ENCODE data around the gene CAMSAP1. TPM values are rescaled to one million over a fixed set of nuclear protein-coding genes. Genes with fewer than 3 reads are reported as not detected.

The CAMSAP1 gene
- total RNA-seq, 1 donor from 2014 or later, result 34.8 TPM

- FAIRE-seq, result no peak
Measured at GRCh38 chr9:135761150-135761844, 146.0 kb downstream of the CAMSAP1 start.

GRCh38 chr9:135760465-135760864 lies 146.9 kb downstream of the CAMSAP1 start:
- Histone ChIP-seq H4K20me1 (ENCODE audit: insufficient read depth, low read length) (no peaks in the 10 kb centered on the region), H3K79me2 (ENCODE audit: insufficient read depth, low read length) (no peaks in the 10 kb centered on the region), H3K36me3 (ENCODE audit: insufficient read depth, low read length) (no peaks in the 10 kb centered on the region), H3K4me2 (ENCODE audit: low read length) (no peak overlapping the region), H3K4me1 (ENCODE audit: insufficient read depth, low read length) (no peaks in the 10 kb centered on the region), H3K9ac (ENCODE audit: low read length) (no peak overlapping the region), H3K9me3 (ENCODE audit: insufficient read depth, low read depth, low read length) (peaks cover 5% of the 10 kb centered on the region), H3K27ac (ENCODE audit: low read depth, low read length) (no peak overlapping the region), H3K4me3 (ENCODE audit: insufficient read depth, low read depth, low read length) (no peak overlapping the region), H3K27me3 (ENCODE audit: insufficient read depth, low read length) (no peaks in the 10 kb centered on the region), H2AFZ (ENCODE audit: low read depth, low read length) (no peak overlapping the region)
- Mint-ChIP-seq H3K27me3 (ENCODE audit: low read depth, unreplicated experiment) (peaks cover 23% of the 10 kb centered on the region), H3K9me3 (ENCODE audit: unreplicated experiment) (peaks cover 1% of the 10 kb centered on the region), H3K36me3 (ENCODE audit: low read depth, unreplicated experiment) (no peaks in the 10 kb centered on the region), H3K27ac (ENCODE audit: unreplicated experiment) (no peak overlapping the region), H3K4me1 (ENCODE audit: low read depth, unreplicated experiment) (no peaks in the 10 kb centered on the region), H3K4me3 (ENCODE audit: unreplicated experiment) (no peak overlapping the region)
- DNase-seq (ENCODE audit: low read depth), result no peak
- TF ChIP-seq EZH2 (IDR thresholded peaks at IDR 0.05; ENCODE audit: insufficient read depth, low read length), result no peak
- TF ChIP-seq, protein P1, sequence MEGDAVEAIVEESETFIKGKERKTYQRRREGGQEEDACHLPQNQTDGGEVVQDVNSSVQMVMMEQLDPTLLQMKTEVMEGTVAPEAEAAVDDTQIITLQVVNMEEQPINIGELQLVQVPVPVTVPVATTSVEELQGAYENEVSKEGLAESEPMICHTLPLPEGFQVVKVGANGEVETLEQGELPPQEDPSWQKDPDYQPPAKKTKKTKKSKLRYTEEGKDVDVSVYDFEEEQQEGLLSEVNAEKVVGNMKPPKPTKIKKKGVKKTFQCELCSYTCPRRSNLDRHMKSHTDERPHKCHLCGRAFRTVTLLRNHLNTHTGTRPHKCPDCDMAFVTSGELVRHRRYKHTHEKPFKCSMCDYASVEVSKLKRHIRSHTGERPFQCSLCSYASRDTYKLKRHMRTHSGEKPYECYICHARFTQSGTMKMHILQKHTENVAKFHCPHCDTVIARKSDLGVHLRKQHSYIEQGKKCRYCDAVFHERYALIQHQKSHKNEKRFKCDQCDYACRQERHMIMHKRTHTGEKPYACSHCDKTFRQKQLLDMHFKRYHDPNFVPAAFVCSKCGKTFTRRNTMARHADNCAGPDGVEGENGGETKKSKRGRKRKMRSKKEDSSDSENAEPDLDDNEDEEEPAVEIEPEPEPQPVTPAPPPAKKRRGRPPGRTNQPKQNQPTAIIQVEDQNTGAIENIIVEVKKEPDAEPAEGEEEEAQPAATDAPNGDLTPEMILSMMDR (IDR thresholded peaks at IDR 0.05; ENCODE audit: insufficient read depth, low read depth, low read length), result no peak
- no peak for FAIRE-seq

More at GRCh38 chr9:135761150-135761844, 146.0 kb downstream of the CAMSAP1 start:
- H3K4me2 ChIP-seq (ENCODE audit: low read length), result no peak overlapping the region
- H3K4me1 ChIP-seq (ENCODE audit: insufficient read depth, low read length), result no peaks in the 10 kb centered on the region
- H4K20me1 ChIP-seq (ENCODE audit: insufficient read depth, low read length), result no peaks in the 10 kb centered on the region
- no peak overlapping the region for H3K27ac Mint-ChIP-seq (ENCODE audit: unreplicated experiment)
- DNase-seq (ENCODE audit: low read depth), result no peak
- H3K4me1 Mint-ChIP-seq (ENCODE audit: low read depth, unreplicated experiment), result no peaks in the 10 kb centered on the region
- H2AFZ ChIP-seq (ENCODE audit: low read depth, low read length), result no peak overlapping the region
- no peak overlapping the region for H3K9ac ChIP-seq (ENCODE audit: low read length)
- H3K4me3 Mint-ChIP-seq (ENCODE audit: unreplicated experiment), result no peak overlapping the region
- no peak for TF ChIP-seq EZH2 (IDR thresholded peaks at IDR 0.05; ENCODE audit: insufficient read depth, low read length)
- TF ChIP-seq, protein P1 (IDR thresholded peaks at IDR 0.05; ENCODE audit: insufficient read depth, low read depth, low read length), result no peak
- H3K9me3 ChIP-seq (ENCODE audit: insufficient read depth, low read depth, low read length), result peaks cover 6% of the 10 kb centered on the region
- H3K4me3 ChIP-seq (ENCODE audit: insufficient read depth, low read depth, low read length), result no peak overlapping the region
- no peaks in the 10 kb centered on the region for H3K79me2 ChIP-seq (ENCODE audit: insufficient read depth, low read length)
- peaks cover 7% of the 10 kb centered on the region for H3K9me3 Mint-ChIP-seq (ENCODE audit: unreplicated experiment)
- no peaks in the 10 kb centered on the region for H3K27me3 ChIP-seq (ENCODE audit: insufficient read depth, low read length)
- H3K27ac ChIP-seq (ENCODE audit: low read depth, low read length), result no peak overlapping the region
- no peaks in the 10 kb centered on the region for H3K36me3 ChIP-seq (ENCODE audit: insufficient read depth, low read length)
- H3K27me3 Mint-ChIP-seq (ENCODE audit: low read depth, unreplicated experiment), result peaks cover 18% of the 10 kb centered on the region
- H3K36me3 Mint-ChIP-seq (ENCODE audit: low read depth, unreplicated experiment), result no peaks in the 10 kb centered on the region

DNA sequence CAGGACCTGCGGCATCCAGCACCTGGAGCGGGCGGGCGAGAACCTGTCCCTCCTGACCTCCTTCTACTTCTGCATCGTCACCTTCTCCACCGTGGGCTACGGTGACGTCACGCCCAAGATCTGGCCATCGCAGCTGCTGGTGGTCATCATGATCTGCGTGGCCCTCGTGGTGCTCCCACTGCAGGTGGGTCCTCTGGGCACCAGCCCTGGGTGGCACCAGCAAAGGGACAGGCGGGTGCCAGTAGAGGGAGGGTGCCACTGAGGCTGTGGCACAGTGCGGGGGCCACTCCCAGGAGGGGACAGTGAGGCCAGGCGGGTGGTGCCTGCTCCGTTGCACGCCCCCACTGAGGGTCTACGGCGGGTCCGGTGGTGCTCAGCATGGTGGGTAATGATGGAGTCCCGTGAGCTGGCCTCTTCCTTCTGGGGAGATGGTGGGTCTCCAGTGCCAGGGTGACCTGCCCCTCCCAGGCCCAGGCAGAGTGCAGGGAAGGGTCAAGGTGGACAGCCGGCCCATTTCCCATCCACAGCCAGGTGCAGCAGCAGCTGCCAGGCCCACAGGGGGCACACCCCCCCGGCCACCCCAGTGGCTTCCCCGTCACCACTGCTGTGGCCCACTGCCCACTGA lies 147.6 kb downstream of the CAMSAP1 start:
- no peak for FAIRE-seq
- H3K36me3 ChIP-seq (ENCODE audit: insufficient read depth, low read length), result no peaks in the 10 kb centered on the region
- H3K9me3 Mint-ChIP-seq (ENCODE audit: unreplicated experiment), result no peaks in the 10 kb centered on the region

More for the DNA sequence above, 147.6 kb downstream of the CAMSAP1 start:
- Histone ChIP-seq H3K9ac (ENCODE audit: low read length) (no peak overlapping the region), H3K4me3 (ENCODE audit: insufficient read depth, low read depth, low read length) (no peak overlapping the region), H2AFZ (ENCODE audit: low read depth, low read length) (no peak overlapping the region), H4K20me1 (ENCODE audit: insufficient read depth, low read length) (no peaks in the 10 kb centered on the region), H3K27ac (ENCODE audit: low read depth, low read length) (no peak overlapping the region), H3K9me3 (ENCODE audit: insufficient read depth, low read depth, low read length) (peaks cover 5% of the 10 kb centered on the region), H3K27me3 (ENCODE audit: insufficient read depth, low read length) (no peaks in the 10 kb centered on the region), H3K4me1 (ENCODE audit: insufficient read depth, low read length) (no peaks in the 10 kb centered on the region), H3K79me2 (ENCODE audit: insufficient read depth, low read length) (no peaks in the 10 kb centered on the region), H3K4me2 (ENCODE audit: low read length) (no peak overlapping the region)
- Mint-ChIP-seq H3K27me3 (ENCODE audit: low read depth, unreplicated experiment) (peaks cover 27% of the 10 kb centered on the region), H3K27ac (ENCODE audit: unreplicated experiment) (no peak overlapping the region), H3K4me1 (ENCODE audit: low read depth, unreplicated experiment) (no peaks in the 10 kb centered on the region), H3K36me3 (ENCODE audit: low read depth, unreplicated experiment) (no peaks in the 10 kb centered on the region), H3K4me3 (ENCODE audit: unreplicated experiment) (no peak overlapping the region)
- no peak for TF ChIP-seq EZH2 (IDR thresholded peaks at IDR 0.05; ENCODE audit: insufficient read depth, low read length)
- TF ChIP-seq, protein P1 (IDR thresholded peaks at IDR 0.05; ENCODE audit: insufficient read depth, low read depth, low read length), result no peak
- DNase-seq (ENCODE audit: low read depth), result no peak
